NCI-H446 treated with DMSO at 0.1 percent for 48 hours (cell line): ENCODE results near the gene PLAC8.
A peak's percentile ranks its signal among the peaks of the same experiment; 100 is the strongest.
"Not testable (repeated sequence)": the region's sequence is repeated elsewhere in the genome, so short reads cannot be mapped to it uniquely, and the experiment has no call there.

Source experiments
- DNase-seq: peaks from one replicate; lab custom pipeline; 2025; lab: John Stamatoyannopoulos, UW

Gene PLAC8

DNA sequence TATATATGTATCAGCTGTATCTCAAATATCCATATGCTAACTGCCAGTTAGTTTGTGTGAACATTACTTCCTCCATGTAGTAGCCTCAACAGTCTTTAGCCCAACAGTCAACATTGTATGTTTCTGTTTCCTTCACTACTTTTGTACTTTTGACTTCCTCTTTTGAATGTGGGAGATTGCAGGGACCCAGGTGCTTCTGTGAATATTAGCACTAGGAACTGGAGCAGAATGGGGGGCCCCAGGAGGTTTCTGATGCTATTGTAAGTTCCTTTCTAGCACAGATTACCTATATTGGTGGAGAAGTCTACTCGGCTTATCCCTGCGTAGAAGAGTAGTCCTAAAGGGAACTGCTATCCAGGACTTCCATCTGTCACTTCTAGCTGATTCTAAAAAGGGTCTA is 2.3 kb downstream of the PLAC8 start:
- DNase-seq, result no peak

DNA sequence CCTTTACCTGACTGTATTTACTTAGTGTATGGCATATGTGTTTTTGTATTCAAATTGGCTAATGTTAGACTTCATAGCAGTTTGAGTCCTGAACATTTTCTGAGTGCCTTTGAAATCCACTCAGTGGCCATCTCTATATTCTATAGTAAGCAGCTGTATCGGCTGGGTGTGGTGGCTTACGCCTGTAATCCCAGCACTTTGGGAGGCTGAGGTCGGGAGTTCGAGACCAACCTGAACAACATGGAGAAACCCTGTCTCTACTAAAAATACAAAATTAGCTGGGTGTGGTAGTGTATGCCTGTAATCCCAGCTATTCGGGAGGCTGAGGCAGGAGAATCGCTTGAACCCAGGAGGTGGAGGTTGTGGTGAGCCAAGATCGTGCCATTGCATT is 2.8 kb downstream of the PLAC8 start:
- DNase-seq, result not testable (repeated sequence)

DNA sequence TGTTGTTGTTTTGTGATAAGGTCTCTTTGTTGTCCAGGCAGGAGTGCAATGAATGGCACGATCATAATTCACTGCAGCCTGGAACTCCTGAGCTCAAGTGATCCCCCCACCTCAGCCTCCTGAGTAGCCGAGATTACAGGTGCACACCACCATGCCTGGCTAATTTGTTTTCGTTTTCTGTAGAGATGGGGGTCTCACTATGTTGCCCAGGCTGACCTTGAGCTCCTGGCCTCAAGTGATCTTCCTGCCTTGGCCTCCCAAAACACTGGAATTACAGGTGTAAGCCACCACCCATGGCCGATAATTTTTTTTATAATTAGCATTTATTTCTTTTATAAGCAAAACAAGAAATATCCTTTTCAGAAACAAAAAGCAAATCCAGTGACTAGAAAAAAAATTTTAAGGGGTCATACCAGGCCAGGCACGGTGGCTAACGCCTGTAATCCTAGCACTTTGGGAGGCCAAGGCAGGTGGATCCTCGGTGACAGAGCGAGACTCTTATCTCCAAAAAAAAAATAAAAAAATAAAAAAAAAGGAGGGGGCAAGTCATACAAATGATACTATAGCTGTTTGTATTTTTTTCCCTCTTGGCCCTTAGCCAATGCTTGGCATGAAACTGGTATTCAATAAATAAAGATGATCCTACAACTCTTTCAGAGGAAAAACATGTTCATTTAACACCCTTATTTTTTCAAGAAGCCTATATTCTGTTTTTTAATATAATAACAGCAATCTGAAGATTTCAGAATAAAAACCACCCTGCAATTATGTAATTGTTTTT is 3.4 kb downstream of the PLAC8 start:
- peak; percentile 2 for DNase-seq

DNA sequence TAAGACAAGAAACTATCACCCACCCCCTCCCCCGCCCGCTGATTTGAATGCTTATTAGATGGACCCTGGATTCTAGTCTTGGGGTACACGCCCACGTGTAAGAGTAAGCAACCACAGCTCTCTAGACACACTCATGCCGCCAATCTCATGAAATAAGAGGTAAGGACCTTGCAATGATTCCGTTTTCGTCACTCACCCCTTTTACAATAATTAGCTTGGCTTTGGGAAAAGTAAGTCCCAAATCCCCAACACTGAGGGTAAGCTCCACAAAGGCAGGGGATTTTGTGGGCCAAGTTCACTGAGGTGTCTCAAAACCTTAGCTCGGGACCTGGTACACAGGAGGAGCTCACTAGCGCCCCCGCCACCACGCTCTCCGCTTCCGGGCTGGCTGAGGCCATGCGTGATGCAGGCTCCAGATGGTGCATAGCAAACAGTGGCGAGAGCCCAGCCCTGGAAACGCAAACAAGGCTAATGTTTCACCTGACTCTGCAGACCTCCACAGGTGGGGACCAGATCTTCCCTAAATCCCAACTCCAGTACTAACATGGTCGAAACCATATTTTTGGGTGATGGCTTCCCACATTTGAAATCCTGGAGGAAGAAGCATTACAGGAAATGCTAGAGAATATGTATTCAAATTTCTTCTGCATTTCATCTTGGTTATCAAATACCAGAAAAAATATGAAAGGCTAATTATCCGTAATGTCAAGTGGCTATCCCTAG is 4.1 kb downstream of the PLAC8 start:
- peak; percentile 67 for DNase-seq

DNA sequence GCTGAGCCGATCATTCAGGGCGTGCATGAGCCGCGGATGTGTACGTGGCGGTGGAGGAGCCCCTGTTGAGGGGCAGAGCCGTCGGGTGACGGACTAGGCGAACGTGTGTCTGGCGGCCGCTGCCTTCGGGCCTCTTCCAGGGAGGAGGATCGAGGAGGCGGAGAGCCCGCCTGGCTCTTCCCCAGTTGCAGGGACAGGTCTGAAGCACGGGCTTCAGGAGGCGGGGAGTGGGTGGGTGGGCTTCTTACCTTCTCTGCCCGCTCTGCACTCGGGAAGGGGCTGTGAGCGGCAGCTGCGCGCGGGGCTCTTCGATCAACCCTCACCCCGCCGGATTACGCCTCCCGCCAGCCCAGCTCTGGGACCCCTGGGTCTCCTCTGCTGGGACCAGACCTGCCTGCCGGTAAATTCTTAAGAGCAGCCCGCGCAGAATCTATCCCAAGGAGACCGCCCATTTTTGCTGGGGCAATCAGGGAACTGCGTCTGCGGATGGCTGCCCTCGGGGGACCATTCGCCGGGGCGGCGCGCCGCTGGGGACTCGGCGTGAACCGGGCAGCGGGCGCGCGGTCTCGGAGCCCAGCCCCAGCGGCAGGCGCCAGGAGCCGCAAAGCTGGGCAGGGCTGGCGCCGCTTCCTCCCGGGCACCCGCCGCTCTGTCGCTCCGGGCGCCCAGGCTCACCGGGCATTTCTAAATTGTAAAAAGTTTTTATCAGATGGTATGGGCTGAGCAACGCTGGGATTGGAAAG is 4.9 kb downstream of the PLAC8 start:
- DNase-seq, result no peak

DNA sequence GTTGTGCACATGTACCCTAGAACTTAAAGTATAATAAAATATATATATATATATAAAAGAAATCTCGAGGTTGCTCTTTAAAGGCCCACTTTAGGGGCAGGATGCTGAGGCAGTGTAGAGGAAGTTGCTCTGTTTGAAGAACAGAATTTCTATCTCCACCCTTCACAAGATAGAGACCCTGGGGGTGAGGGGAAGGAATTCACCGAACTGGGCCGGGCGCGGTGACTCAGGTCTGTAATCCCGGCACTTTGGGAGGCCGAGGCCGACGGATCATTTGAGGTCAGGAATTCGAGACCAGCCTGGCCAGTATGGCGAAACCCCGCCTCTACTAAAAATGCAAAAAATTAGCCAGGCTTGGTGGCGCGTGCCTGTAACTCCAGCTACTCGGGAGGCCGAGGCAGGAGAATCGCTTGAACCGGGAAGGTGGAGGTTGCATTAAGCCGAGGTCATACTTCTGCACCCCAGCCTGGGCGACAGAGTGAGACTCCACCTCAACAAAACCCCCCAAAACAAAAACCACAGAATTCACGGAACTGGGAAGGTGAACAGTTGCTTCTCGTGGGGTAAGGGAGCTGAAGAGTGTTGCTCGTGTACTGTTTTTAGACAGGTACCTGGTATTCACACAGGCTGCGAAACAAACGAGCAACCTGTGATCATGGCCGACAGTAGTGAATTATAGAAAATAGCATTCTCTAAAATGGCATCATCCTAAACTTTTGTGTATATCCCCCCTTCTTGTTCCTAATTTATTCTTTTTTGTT is 6.2 kb downstream of the PLAC8 start:
- DNase-seq, result no peak

DNA sequence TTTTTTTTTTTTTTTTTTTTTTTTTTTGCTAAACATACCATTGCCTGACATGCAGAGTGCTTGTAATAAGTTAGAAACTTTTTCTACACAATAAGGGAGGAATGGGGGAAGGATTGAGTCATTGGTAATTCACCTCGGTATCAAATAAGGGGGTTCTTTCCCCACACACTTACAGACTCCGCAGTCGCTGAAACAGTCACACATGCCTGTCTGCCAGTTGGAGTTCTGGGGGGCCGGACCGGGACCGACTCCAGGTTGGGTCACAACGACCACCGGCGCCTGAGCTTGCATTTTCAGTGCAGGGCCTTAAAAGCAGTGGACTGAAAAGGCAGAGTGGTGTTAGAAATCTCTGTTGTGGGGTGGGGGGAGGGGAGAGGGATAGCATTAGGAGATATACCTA is 6.9 kb downstream of the PLAC8 start:
- no peak for DNase-seq

DNA sequence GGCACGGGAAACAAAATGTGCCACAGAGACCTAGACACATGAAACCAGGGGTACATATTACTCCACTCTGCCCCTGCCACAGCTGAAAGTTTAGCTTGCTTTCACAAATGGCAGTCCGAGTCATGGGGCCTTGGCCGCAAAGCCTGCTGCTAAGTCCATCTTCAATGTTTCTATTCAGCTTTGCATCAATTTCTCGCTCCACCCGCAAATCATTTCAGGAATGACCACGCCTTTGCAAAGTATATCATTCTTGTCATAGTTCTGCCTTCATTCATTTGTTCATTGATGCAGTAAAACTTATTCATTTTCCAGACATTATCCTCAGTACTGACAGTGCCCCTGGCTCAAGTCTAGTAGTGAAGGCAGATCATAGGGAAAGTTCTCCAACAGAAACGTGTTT is 9.5 kb downstream of the PLAC8 start:
- DNase-seq, result no peak

DNA sequence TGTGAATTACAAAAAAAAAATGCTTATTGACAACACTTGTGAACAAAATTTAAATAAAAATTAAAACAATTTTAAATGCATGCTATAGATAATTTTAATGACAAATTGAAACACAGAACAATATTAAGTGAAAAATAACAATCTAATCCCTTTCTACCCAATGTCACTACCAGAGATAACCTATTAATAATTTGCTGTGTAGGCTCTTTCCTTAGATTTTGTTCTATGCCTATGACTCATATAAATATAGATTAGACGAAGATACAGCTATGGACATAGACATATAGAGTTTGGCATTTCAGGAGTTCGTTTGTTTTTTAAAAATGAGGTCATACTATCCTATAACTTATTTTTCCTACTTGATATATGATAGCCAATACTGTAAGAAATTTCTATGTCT is 18.1 kb downstream of the PLAC8 start:
- DNase-seq, result no peak

DNA sequence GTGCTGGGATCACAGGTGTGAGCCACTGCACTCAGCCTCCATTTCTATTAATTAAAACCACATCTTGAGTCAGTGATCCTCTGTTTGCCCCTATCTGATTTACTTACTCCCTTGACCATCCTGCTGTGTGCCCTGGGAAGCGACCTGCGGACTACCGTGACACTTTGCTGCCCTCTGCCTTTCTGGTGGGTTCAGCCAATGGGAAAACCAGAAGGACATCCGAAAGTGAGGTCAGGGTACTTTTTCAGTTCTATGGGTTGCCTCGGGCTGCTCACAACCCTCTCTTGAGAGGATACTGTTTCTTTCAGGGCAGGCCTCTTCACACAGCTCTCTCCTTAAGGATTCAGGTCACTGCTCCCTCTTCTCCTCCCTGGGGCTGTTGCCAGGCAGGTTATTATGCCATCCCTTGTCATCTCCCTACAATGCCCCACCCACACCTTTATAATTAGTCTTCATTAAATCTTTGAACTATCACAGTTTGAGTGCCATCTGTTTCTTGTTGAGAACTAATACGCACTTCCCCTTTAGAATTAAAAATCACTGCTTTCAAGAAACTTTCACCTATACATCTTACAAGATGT is 21.4 kb downstream of the PLAC8 start:
- no peak for DNase-seq

DNA sequence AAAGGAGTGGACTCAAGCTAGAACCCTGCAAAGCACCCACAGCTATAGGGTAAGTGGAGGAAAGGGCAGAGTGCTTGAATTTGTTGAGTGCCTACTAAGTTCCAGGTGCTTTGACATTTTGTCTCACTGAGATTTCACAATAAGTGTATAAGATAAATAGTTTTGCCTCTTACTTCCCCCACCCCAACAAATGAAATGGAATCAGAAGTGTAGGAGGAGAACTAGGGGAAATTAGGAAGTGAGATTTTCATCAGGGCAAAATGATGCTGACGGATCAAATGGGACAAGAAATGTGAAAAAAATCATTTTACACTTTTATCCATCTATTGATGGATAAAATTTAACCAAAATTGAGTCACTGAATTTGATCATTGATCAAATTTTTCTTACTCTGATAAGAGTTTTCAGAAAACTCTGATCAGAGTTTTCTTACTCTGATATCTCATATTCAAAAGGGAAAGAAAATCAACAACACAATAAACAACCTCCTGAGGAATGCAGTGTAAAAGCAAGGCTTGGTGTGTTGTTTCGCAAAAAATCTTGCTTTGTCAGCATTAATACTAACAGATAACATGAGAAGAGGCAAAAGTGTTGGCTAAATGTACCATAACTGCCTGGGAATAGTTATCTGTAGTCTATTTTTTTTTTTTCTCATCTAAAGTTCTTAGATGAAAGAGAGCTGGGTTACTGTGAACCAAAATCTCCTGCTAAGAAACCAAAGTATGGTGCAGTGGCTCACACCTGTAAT is 24.9 kb downstream of the PLAC8 start:
- no peak for DNase-seq

DNA sequence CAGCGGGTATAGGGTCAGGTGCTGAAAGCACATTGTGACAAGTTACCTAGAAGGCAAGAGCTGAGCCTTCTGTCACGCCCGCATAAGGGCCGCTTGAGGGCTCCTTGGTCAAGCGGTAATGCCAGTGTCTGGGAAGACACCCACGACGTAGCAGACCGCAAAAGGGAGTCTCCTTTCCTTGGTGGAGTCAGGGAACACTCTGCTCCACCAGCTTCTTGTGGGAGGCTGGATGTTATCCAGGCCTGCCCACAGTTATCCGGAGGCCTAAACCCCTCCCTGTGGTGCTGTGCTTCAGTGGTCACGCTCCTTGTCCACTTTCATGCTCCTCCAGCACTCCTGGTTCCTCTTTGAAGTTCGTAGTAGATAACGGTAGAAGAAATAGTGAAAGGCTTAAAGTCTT is 29.6 kb downstream of the PLAC8 start:
- not testable (repeated sequence) for DNase-seq

DNA sequence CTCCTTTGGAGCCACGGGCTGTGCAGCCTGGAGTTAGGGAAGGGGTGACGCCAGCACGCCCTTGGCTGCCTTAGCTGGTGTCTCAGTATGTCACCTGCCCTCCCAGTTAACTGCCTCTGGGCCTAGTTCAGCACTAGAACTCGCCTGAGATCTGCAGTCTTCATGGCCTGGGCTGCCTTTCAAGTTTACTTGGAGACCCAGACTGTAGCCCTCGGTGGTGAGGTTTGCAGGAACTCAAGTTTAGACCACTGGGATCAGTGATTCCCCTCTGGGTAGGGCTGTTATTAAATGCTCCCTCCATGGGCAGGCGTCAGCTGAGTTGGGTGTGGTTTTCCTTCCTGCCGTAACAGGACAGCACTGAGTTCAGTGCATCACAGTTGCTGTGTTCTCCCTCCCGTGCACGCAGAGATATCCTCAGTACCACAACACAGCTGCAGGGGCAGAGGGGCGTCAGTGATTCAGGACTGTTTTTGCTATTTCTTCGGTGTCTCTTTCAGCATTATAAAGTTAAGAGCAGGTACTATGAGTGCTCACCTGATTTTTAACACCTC is 30.5 kb downstream of the PLAC8 start:
- no peak for DNase-seq

DNA sequence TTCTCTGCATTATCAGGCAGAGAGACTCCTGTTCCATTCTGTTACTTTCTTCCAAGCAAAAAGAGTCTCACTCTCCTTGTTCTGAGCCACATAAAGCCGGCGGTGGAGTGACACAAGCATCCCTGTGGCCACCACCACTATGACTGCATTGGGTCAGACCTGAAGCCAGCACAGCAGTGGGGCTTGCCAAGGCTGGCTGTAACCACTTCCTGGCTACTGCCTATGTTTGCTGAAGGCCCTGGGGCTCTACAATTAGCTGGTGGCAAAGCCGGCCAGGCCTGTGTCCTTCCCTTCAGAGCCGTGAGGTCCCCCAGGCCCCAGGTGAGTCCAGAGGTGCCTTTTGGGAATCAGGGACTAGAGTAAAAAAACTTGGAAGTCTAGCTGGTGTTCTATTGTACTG is 31.8 kb downstream of the PLAC8 start:
- DNase-seq, result no peak

DNA sequence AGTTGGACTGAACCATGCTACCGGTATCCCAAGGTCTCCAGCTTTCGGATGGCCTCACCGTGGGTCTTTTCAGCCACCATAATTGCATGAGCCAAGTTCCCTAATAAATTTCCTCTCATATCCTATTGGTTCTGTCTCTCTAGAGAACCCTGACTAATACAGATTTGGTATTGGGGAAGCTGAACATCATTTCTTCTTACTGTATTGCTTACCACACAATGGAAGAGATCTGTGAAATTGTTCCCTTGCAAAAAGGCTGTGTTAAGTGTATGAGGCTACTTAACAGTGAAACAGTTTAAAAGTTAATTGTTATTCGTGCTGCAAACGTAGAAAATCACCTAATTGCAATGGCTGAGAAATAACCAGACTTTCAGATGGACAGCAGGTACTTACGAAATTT is 34.0 kb downstream of the PLAC8 start:
- DNase-seq, result no peak

DNA sequence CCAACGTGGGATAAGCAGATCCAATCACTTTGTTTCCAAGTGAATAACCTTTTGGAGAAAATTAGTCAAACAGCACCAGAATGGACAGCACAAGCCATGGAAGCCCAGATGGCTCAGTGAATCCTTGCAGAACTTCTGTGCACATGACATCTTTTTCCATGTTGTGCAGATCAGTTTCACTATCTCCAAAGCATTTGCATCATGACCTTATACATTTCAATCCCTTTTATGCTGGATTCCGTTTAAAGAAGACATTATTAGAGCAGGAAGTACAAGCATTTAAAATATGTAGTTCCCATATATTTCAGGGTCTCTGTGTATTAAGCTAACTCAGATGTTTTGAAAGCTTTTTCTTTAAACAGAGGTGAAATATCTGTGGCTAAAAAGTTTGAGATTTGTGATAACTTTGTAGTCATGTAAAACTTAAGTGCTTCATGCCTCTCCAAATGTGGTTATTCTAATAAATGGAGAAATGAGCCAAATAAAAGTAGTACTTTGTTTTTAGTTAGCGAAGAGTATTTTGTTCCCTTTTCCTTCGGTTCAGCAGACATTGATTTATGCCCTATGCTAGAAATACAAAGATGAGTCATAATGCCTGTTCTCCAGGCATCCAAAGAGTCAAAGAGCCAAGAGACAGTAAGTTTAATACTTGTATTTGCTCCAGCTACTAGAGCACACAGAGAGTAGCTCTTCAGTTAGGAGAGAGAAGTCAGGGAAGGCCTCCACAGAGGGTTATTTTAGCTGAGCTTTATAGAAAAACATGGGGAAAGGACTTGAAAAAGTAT is 39.0 kb downstream of the PLAC8 start:
- DNase-seq, result peak; percentile 37

DNA sequence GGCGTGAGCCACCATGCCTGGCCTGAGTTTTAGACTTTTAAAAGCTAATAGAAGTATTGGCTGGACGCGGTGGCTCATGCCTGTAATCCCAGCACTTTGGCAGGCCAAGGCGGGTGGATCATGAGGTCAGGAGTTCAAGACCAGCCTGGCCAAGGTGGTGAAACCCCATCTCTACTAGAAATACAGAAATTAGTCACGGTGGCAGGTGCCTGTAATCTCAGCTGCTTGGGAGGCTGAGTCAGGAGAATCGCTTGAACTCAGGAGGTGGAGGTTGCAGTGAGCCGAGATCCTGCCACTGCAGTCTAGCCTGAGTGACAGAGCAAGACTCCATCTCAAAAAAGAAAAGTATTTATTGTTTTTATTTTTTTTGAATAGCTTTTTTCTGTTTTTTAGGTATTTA is 39.7 kb downstream of the PLAC8 start:
- not testable (repeated sequence) for DNase-seq

DNA sequence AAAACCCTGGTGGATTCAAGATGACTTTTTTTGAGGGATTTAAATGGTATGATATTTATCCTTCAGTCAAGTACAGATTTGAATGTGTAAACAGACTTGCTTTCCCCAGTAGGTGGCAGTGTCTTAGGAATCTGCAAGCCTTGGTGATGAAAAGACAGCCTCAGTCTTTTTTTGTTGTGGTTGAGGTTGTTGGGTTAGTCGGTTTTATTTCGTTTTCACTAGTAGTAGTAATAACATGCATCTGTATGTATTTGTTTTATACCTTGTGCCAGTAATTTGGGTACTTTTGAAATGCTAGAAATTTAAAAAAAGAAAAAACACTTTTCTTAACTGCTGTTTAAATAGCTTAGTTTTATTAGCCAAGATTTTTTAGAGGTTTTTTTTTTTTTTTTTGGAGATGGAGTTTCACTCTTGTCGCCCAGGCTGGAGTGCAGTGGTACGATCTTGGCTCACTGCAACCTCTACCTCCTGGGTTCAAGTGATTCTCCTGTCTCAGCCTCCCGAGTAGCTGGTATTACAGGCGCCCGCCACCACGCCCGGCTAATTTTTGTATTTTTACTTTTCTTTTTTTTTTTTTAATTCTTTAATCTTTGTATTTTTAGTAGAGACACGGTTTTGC is 40.3 kb downstream of the PLAC8 start:
- peak; percentile 51 for DNase-seq

DNA sequence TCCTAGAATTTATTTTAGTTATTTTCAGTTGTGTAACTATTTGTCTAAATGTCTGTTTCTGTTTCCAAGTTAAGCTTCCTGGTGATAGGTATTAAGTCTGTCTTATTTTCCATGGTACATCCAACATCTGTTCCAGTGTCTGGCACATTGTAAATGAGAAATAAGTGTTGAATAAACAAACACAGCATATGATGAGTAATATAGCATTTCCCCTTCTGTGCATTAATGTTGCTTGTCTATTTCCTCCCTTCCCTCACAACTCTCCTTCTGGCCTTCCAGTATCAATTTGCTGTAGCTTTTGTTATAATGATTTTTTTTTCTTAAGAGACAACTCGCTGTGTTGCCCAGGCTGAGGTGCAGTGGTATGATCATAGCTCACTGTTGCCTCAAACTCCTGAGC is 43.4 kb downstream of the PLAC8 start:
- DNase-seq, result no peak
